HEK293 (cell line): ENCODE measurements around the gene AKT3.

Experiments
- PATZ1 ChIP-seq: fragments of 450-650 bp; formaldehyde crosslinking; IDR thresholded peaks from 2 replicates; pipeline ENCODE4 v1.5.1; 2016; ENCODE audit warnings: missing biosample characterization, missing genetic modification characterization
- REST ChIP-seq: fragments of 450-650 bp; formaldehyde crosslinking; IDR thresholded peaks from 2 replicates; pipeline ENCODE4 v1.5.1; 2016; ENCODE audit warnings: missing biosample characterization, missing genetic modification characterization
- ZBTB1 ChIP-seq: fragments of 450-650 bp; formaldehyde crosslinking; IDR thresholded peaks from 2 replicates; pipeline ENCODE4 v1.5.1; 2016; ENCODE audit warnings: missing biosample characterization, missing genetic modification characterization
- ZNF138 ChIP-seq: fragments of 450-650 bp; formaldehyde crosslinking; IDR thresholded peaks from 2 replicates; pipeline ENCODE4 v1.5.1; 2016; ENCODE audit warnings: missing biosample characterization, missing genetic modification characterization, borderline replicate concordance
- ZNF174 ChIP-seq: fragments of 450-650 bp; formaldehyde crosslinking; IDR thresholded peaks from 2 replicates; pipeline ENCODE4 v1.5.0; 2017; ENCODE audit warnings: missing biosample characterization, mild to moderate bottlenecking, missing genetic modification characterization
- ZNF223 ChIP-seq: fragments of 450-650 bp; formaldehyde crosslinking; IDR thresholded peaks from 2 replicates; pipeline ENCODE4 v1.5.1; 2016; ENCODE audit warnings: missing biosample characterization, missing genetic modification characterization
- ZNF398 ChIP-seq: fragments of 450-650 bp; formaldehyde crosslinking; IDR thresholded peaks from 2 replicates; pipeline ENCODE4 v1.5.1; 2017; ENCODE audit warnings: missing biosample characterization, missing genetic modification characterization
- ZNF404 ChIP-seq: fragments of 450-650 bp; formaldehyde crosslinking; IDR thresholded peaks from 2 replicates; pipeline ENCODE4 v1.5.1; 2017; ENCODE audit warnings: missing biosample characterization, missing genetic modification characterization
- ZNF530 ChIP-seq: fragments of 450-650 bp; formaldehyde crosslinking; IDR thresholded peaks from 2 replicates; pipeline ENCODE4 v1.5.1; 2016; ENCODE audit warnings: low read depth, missing biosample characterization, missing genetic modification characterization
- ZNF830 ChIP-seq: fragments of 450-650 bp; IDR thresholded peaks from 2 replicates; pipeline ENCODE4 v1.5.0; 2018; ENCODE audit warnings: missing biosample characterization, missing genetic modification characterization, low read depth, mild to moderate bottlenecking, moderate library complexity
- TF ChIP-seq, protein P1 (sequence below): fragments of 450-650 bp; formaldehyde crosslinking; IDR thresholded peaks from 2 replicates; pipeline ENCODE4 v1.5.1; 2016; ENCODE audit warnings: missing biosample characterization, missing genetic modification characterization
- TF ChIP-seq, protein P2 (sequence below): fragments of 450-650 bp; formaldehyde crosslinking; IDR thresholded peaks from 2 replicates; pipeline ENCODE4 v1.5.1; 2016; ENCODE audit warnings: missing biosample characterization, missing genetic modification characterization

DNA sequence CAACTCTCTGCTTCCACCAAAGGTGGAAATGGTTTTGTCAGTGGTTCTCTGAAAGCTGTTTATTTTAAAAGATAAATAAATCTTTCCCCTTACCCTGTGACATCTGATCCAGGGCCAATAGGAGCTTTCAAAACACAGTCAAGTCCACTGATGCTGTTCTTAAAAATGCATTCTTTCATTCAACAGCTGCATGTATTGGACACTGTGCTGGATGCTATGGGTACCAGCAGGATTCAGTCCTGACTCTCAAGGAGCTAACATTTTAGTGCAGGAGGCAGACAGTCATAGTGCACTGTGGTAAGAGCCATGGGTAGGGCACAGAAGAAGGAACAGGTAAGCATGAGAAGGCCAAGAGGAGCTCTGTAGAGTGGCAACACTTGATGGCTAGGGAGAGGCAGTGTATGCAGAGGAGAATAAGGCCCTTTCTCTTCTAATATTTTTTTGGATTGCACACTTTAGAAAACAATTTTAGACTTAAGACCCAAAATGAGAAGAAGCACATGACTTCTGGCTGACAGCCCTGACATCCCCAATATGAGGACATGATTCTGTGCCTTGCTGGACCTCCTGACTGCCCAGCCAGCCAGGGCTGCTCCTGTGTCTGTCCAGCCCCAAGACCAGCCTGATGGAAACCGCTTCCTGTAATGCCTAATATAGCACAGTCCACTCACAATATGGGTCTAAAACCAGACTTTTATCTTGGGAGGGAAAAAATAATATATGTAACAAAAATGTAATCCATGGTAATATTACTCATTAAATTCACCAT is 386.9 kb downstream of the AKT3 start:
- TF ChIP-seq, protein P1, sequence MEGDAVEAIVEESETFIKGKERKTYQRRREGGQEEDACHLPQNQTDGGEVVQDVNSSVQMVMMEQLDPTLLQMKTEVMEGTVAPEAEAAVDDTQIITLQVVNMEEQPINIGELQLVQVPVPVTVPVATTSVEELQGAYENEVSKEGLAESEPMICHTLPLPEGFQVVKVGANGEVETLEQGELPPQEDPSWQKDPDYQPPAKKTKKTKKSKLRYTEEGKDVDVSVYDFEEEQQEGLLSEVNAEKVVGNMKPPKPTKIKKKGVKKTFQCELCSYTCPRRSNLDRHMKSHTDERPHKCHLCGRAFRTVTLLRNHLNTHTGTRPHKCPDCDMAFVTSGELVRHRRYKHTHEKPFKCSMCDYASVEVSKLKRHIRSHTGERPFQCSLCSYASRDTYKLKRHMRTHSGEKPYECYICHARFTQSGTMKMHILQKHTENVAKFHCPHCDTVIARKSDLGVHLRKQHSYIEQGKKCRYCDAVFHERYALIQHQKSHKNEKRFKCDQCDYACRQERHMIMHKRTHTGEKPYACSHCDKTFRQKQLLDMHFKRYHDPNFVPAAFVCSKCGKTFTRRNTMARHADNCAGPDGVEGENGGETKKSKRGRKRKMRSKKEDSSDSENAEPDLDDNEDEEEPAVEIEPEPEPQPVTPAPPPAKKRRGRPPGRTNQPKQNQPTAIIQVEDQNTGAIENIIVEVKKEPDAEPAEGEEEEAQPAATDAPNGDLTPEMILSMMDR (tag by site-specific recombination) = no peak
- TF ChIP-seq ZNF530 (tag by site-specific recombination) (no peak), ZNF174 (tag by site-specific recombination) (no peak), ZNF830 (no peak), REST (tag by site-specific recombination) (no peak), ZNF138 (tag by site-specific recombination) (no peak), PATZ1 (tag by site-specific recombination) (no peak), ZBTB1 (tag by site-specific recombination) (no peak), ZNF398 (tag by site-specific recombination) (no peak), ZNF404 (tag by site-specific recombination) (no peak), ZNF223 (tag by site-specific recombination) (no peak)
- TF ChIP-seq, protein P2, sequence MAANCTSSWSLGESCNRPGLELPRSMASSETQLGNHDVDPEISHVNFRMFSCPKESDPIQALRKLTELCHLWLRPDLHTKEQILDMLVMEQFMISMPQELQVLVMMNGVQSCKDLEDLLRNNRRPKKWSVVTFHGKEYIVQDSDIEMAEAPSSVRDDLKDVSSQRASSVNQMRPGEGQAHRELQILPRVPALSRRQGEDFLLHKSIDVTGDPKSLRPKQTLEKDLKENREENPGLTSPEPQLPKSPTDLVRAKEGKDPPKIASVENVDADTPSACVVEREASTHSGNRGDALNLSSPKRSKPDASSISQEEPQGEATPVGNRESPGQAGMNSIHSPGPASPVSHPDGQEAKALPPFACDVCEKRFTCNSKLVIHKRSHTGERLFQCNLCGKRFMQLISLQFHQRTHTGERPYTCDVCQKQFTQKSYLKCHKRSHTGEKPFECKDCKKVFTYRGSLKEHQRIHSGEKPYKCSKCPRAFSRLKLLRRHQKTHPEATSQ (tag by site-specific recombination) = no peak
